Erythroblast (primary cell): ENCODE measurements around the gene TRA2B.
"Not testable (repeated sequence)": the region's sequence is repeated elsewhere in the genome, so short reads cannot be mapped to it uniquely, and the experiment has no call there.

Source experiments
- GATA1 ChIP-seq: IDR thresholded peaks from 2 replicates; pipeline ENCODE4 v1.6.1; 2011; ENCODE audit warnings: low read depth, mild to moderate bottlenecking, control low read depth, low read length, moderate library complexity
- POLR2A ChIP-seq: IDR thresholded peaks from 2 replicates; pipeline ENCODE4 v1.6.1; 2011; ENCODE audit warnings: mild to moderate bottlenecking, low read length

DNA sequence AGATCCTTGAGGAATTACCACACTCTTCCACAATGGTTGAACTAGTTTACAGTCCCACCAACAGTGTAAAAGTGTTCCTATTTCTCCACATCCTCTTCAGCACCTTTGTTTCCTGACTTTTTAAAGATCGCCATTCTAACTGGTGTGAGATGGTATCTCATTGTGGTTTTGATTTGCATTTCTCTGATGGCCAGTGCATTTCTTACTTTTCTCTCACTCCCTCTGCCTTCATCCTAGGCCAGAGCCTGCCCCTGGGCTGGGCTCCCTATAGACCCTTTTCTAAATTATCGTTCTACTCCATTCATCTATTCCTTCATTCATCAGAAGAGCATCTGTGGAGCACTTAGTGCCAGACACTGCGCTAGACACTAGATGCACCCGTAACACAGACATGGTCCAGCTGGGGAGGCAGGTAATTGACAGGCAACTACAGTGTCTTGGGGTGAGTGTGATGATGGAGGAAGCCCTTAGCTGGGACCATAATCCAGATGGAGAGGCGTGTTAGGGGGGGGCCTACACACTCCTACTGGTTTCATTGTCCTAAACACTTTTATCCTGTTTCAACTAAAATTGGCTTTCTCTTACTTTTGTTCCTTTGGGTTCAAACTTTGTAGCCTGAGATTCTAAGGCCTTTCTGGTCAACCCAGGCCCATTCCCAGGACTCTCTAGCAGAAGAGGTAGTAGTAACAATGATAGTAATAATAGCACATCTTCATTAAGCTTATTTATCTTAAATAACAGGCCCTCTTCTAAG, 27.3 kb downstream of the TRA2B start:
- TF ChIP-seq POLR2A, GATA1: not testable (repeated sequence)
